Stimulated activated memory B cell treated with anti-CD40 and anti-IgM and Interleukin-4, amounts not matched to agents 10 μg/mL and 1 μg/mL and 100 μg/mL, for 72 hours (primary cell): ENCODE results near the gene CTBP2.

Experiments
- ATAC-seq: fragments of 150-1000 bp; cut with Tn5 transposase; 2 replicates; pipeline ENCODE4 v1.10.0; 2021
- H3K27ac Mint-ChIP-seq: one replicate; pipeline ENCODE4 v1.8.0; 2022; ENCODE audit warnings: mild to moderate bottlenecking, mixed read lengths
- H3K27me3 Mint-ChIP-seq: one replicate; pipeline ENCODE4 v1.8.0; 2022; ENCODE audit warnings: mixed read lengths
- H3K36me3 Mint-ChIP-seq: one replicate; pipeline ENCODE4 v1.8.0; 2022; ENCODE audit warnings: mixed read lengths
- H3K4me1 Mint-ChIP-seq: one replicate; pipeline ENCODE4 v1.8.0; 2022; ENCODE audit warnings: mixed read lengths
- H3K4me3 Mint-ChIP-seq: one replicate; pipeline ENCODE4 v1.8.0; 2022; ENCODE audit warnings: mild to moderate bottlenecking, moderate library complexity, mixed read lengths
- H3K9me3 Mint-ChIP-seq: one replicate; pipeline ENCODE4 v1.8.0; 2022; ENCODE audit warnings: mixed read lengths

Gene CTBP2

GRCh38 chr10:124935946-124936345 is 224.4 kb downstream of the CTBP2 start:
- no peak for ATAC-seq
- Mint-ChIP-seq H3K27ac (no peak overlapping the region), H3K36me3 (peaks cover 13% of the 10 kb centered on the region), H3K9me3 (peaks cover 3% of the 10 kb centered on the region), H3K27me3 (no peaks in the 10 kb centered on the region), H3K4me1 (peaks cover 52% of the 10 kb centered on the region), H3K4me3 (no peak overlapping the region)
